Omental fat pad (tissue), 4 donors: ENCODE results near the gene MRPL28. TPM values are rescaled to one million over a fixed set of nuclear protein-coding genes. Genes with fewer than 3 reads are reported as not detected.
"Not testable (repeated sequence)": the region's sequence is repeated elsewhere in the genome, so short reads cannot be mapped to it uniquely, and the experiment has no call there.

ENCODE experiments used
- ATAC-seq: fragments of 150-250 bp; one replicate; pipeline ENCODE4 v1.9.1; 2016; ENCODE audit warnings: mild to moderate bottlenecking, moderate library complexity; ENCODE audit not compliant: low FRiP score
- DNase-seq: peaks from one replicate; pipeline ENCODE4 v3.0.0-alpha.2; 2019; ENCODE audit warnings: low spot score
- total RNA-seq, 4 donors: library from RNA; depleted of rRNA; stranded (reverse); fragments of >200 nt; gene quantifications; one replicate each; pipeline ENCODE4 v1.1.0, GENCODE V29; 2016
- TF ChIP-seq, protein P1 (sequence below), 3 donors: fragments of 450-650 bp; IDR thresholded peaks; one replicate each; pipeline ENCODE4 v1.5.1; 2016 to 2017; ENCODE audit warnings: antibody characterized with exemption in 3 of 3, mild to moderate bottlenecking in 3 of 3, moderate library complexity in 2 of 3

Gene MRPL28
- total RNA-seq, 4 donors from 2014 or later, result 53.3 to 58.2 (median 53.9) TPM

DNA sequence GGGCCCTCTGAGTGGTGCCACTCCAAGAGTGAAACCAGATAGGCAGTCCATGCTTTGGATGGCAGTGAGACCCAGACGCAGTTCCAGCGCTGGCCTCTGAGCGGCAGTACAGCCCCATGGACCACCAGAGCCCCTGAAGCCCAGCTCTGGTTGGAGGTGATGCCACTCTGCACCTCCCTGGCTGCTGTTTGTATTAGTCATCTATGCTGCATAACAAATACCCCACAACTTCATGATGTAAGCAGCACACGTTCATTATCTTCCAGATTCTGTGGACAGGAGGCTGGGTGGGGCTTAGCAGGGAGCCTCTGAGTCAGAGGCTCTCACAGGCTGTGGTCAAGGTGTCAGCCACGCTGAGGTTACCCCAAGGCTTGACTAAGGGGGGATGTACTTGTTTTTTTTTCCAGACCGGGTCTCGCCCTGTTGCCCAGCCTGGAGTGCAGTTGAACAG, 21.6 kb upstream of the MRPL28 start:
- TF ChIP-seq, protein P1, sequence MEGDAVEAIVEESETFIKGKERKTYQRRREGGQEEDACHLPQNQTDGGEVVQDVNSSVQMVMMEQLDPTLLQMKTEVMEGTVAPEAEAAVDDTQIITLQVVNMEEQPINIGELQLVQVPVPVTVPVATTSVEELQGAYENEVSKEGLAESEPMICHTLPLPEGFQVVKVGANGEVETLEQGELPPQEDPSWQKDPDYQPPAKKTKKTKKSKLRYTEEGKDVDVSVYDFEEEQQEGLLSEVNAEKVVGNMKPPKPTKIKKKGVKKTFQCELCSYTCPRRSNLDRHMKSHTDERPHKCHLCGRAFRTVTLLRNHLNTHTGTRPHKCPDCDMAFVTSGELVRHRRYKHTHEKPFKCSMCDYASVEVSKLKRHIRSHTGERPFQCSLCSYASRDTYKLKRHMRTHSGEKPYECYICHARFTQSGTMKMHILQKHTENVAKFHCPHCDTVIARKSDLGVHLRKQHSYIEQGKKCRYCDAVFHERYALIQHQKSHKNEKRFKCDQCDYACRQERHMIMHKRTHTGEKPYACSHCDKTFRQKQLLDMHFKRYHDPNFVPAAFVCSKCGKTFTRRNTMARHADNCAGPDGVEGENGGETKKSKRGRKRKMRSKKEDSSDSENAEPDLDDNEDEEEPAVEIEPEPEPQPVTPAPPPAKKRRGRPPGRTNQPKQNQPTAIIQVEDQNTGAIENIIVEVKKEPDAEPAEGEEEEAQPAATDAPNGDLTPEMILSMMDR (IDR thresholded peaks at IDR 0.05), result no peak
- no peak for DNase-seq
- peak; percentile 45 for ATAC-seq

DNA sequence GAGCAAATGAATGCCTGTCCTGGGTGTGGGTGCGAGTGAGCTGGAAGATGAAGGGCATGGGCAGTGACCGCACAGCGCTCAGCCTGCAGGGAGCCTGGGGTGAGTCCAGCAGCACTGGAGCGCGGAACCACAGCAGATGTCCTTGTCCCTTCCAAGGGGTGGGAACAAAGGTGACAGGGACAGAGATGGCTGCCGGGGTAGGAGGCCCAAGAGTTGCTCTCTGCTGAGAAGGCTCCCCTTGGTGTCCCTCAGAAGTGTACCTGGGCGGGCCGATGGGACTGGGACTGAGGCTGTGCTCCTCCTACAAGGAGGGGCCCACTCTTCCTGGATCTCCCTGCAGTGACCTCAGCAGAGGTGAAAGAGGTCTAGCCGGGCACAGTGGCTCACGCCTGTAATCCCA, 19.0 kb upstream of the MRPL28 start:
- DNase-seq, result no peak
- no peak for ATAC-seq
- TF ChIP-seq, protein P1 (IDR thresholded peaks at IDR 0.05), result no peak

DNA sequence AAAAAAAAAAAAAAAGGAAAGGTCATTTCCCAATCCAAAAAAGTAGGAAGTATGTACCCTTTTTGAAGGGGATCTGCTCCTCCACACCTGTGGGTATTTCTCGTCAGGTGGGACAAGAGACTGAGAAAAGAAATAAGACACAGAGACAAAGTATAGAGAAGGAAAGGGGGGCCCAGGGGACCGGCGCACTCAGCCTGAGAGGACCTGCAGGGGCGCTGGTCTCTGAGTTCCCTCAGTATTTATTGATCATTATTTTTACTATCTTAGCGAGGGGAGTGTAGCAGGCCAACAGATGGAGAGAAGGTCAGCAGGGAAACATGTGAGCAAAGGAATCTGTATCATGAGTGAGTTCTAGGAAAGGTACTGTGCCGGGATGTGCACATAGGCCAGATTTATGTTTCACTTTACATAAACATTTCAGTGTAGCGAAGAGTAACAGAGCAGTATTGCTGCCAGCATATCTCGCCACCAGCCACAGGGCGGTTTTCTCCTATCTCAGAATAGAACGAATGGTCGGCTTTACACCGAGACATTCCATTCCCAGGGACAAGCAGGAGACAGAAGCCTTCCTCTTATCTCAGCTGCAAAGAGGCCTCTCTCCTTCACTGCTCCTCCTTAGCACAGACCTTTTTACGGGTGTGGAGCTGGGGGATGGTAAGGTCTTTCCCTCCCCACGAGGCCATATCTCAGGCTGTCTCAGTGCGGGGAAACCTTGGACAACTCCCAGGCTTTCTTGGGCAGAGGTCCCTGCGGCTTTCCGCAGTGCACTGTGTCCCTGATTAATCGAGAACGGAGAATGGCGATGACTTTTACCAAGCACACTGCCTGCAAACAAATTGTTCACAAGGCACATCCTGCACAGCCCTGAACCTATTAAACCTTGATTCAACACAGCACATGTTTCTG, 17.7 kb upstream of the MRPL28 start:
- not testable (repeated sequence) for ATAC-seq

DNA sequence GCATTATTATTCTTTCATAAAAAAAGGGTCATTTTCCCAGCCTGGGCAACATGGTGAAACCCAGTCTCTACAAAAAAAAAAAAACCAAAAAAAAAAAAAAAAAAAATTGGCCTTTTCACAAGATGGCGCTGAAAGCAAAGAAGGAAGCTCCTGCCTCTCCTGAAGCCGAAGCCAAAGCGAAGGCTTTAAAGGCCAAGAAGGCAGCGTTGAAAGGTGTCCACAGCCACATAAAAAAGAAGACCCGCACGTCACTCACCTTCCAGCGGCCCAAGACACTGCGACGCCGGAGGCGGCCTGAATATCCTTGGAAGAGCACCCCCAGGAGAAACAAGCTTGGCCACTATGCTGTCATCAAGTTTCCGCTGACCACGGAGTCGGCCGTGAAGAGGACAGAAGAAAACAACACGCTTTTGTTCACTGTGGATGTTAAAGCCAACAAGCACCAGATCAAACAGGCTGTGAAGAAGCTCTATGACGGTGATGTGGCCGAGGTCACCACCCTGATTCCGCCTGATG, 16.4 kb upstream of the MRPL28 start:
- DNase-seq (no peak), ATAC-seq (no peak)
- TF ChIP-seq, protein P1 (IDR thresholded peaks at IDR 0.05), result no peak

More for the DNA sequence above, 17.7 kb upstream of the MRPL28 start:
- not testable (repeated sequence) for DNase-seq

DNA sequence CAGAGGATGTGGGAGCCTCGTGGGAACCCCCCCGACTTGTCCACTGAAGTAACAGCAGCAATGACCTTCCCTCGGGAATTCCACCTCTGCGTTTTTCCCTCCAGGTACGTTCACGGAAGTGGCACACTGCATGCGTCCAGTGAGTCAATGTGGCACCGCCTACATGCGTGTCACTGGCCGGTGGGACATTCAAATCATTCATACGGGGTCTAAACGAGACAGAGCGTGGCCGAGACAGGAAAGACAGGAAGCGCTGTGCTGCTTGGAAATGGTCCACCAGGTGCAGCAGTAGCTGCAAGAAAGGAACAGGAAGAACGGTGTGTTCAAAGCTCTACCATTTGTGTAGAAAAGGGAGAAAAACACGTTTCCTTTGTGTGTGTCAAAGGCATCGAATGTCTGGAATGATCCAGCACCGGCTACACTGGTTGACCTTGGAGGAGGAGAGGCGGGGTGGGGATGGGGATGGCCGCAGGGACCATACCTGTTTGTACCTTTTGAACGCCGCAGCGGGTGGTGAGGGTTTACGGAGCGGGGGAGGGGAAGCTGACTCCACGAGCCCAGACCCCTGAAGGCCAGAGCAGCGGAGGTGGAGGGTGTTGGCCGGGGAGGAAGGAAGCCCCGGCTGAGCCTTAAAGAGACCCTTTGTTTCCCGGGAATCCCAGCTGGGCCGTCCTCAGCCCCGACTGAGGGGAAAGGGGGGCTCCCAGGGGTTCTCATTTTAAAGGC, 13.2 kb upstream of the MRPL28 start:
- TF ChIP-seq, protein P1 (IDR thresholded peaks at IDR 0.05), result no peak
- DNase-seq (no peak), ATAC-seq (no peak)

DNA sequence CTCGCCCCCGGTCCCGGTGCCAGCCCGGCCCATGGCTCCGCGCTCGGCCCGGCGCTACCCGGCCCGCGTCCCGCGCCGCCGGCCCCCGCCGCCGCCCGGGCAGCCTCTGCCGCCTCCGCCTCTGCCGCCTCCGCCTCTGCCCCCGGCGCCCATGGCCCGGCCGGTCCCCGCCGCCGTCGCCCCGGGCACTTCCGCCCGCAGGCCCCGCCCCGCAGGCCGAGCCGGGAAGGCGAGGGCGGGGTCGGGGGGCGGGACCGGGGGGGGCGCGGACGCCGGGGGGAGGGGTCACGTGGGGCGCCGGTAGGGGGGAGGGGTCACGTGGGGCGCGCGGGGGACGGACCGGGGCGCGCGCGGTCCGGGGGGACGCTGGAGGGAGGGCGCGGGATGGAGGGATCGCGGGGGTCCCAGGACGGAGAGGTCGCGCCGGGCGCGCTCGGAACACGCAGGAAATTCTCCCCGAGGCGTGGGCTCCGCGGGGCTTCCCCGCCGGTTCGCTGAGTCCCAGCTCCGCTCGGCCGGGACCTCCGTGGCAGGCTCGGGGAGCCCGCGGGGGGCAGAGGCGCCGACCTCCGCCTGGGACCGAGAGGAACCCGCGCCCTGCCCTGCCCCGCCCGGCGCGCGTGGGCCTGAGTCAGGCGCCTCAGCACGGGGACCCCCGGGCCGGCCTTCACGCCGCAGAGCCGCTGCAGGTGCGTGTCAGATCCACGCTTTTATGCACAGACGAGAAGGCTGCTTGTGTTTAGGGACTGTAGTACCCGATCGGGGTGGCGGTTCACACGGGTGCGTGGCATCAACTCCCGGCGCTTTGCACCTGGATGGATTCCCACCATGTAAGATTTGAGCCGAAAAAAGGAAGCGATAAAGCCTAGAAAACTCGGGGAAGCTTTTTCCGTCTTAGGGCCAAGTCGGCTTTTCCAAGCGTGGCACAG, 11.7 kb upstream of the MRPL28 start, which contains the start of gene PGAP6:
PGAP6 (minus strand) TSS at position 190 of the 929 bp plus-strand sequence; CDS start at position 33, 157 bp downstream.
- ATAC-seq (peak; percentile 71), DNase-seq (peak; percentile 44)
- TF ChIP-seq, protein P1 (IDR thresholded peaks at IDR 0.05), result no peak
